ENCODE data around the gene CHTF18. TPM values are rescaled to one million over a fixed set of nuclear protein-coding genes. Genes with fewer than 3 reads are reported as not detected.
"Not testable (repeated sequence)": the region's sequence is repeated elsewhere in the genome, so short reads cannot be mapped to it uniquely, and the experiment has no call there.

The CHTF18 gene
- total and polyA plus RNA-seq, 10 donors = 8.9 to 55.0 (median 26.0) TPM

GRCh38 chr16:819336-820043 is 31.1 kb downstream of the CHTF18 start:
- H3K4me3 ChIP-seq = no peak overlapping the region
- peaks cover 0 to 100% (median 43%) of the 10 kb centered on the region in 7 donors for H3K27me3 ChIP-seq (replicated peaks in 1 of 7)
- intact Hi-C loops (cut with DNase I; ENCODE audit: low total_unique reads) = loop anchor here (10.0 kb wide), 1 partner anchor 155 kb away; the partner anchor contains the start of gene LMF1
- H3K4me1 ChIP-seq = peaks cover 0 to 7% (median 0%) of the 10 kb centered on the region in 6 donors
- WGBS, 5 donors = 13 to 47% (median 23%) methylated on average over 22 to 23 of the region's 23 CpGs
- H3K36me3 ChIP-seq = no peaks in the 10 kb centered on the region
- DNase-seq = no peak
- H3K9me3 ChIP-seq = no peaks in the 10 kb centered on the region
- TF ChIP-seq CTCF (IDR thresholded peaks at IDR 0.05 in 8 of 11, conservative IDR thresholded peaks at IDR 0.05 in 3 of 11) (no peak), POLR2AphosphoS5 (IDR thresholded peaks at IDR 0.05) (no peak), POLR2A (IDR thresholded peaks at IDR 0.05) (no peak)
- H3K27ac ChIP-seq = no peak overlapping the region

DNA sequence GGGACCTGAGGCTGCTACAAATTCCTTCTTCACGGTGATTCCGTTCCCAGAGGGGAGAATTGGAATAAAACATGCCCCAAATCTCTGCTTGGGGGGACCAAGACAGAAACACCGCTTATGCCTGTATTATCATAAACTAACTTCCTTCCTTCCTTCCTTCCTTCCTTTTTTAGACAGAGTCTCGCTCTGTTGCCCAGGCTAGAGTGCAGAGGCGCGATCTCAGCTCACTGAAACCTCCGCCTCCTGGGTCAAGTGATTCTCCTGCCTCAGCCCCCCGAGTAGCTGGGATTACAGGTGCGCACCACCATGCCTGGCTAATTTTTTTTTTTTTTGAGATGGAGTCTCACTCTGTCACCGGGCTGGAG is 31.6 kb downstream of the CHTF18 start:
- Histone ChIP-seq H3K27me3 (replicated peaks in 1 of 7) (peaks cover 0 to 100% (median 43%) of the 10 kb centered on the region in 7 donors), H3K4me1 (peaks cover 0 to 12% (median 1%) of the 10 kb centered on the region in 6 donors)
- H3K4me3 ChIP-seq; intact Hi-C loops (cut with DNase I; ENCODE audit: low total_unique reads); H3K36me3 ChIP-seq; H3K9me3 ChIP-seq; H3K27ac ChIP-seq; DNase-seq: not testable (repeated sequence)
- 29 to 50% (median 35%) methylated on average over 10 of the region's 10 CpGs for WGBS, 5 donors

- WGBS, 5 donors = 88 to 93% (median 91%) methylated on average over 12 of the region's 12 CpGs
- peaks cover 0 to 100% (median 43%) of the 10 kb centered on the region in 7 donors for H3K27me3 ChIP-seq (replicated peaks in 1 of 7)
- peaks cover 0 to 20% (median 6%) of the 10 kb centered on the region in 6 donors for H3K4me1 ChIP-seq
- intact Hi-C loops (cut with DNase I; ENCODE audit: low total_unique reads) = no loop called here
- TF ChIP-seq POLR2A (IDR thresholded peaks at IDR 0.05) (no peak), POLR2AphosphoS5 (IDR thresholded peaks at IDR 0.05) (no peak), CTCF (IDR thresholded peaks at IDR 0.05 in 8 of 11, conservative IDR thresholded peaks at IDR 0.05 in 3 of 11) (no peak)
- H3K27ac ChIP-seq = no peak overlapping the region
- H3K4me3 ChIP-seq = no peak overlapping the region
- no peaks in the 10 kb centered on the region for H3K36me3 ChIP-seq
- DNase-seq = no peak
- H3K9me3 ChIP-seq = no peaks in the 10 kb centered on the region
These were observed 32.3 kb downstream of the CHTF18 start for GRCh38 chr16:820748-821147.

DNA sequence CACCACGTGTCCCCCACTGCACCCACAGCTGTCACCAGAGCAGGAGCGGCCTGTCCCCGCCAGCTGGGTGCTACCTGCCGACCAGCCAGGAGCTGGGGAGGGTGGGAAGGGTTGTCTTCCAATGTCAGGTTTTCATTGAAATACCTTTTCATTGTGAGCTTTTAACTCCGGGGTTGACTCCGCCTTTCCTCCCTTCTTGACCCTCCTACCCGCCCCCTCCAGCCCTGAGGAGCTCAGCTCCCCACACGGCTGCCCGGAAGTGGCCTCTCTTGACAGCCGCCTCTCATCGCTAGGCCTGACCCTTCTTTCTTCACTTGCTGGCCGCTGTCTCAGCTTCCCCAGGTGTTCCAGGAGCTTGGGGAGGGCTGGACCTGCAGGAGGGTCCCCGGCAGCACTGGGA is 33.3 kb downstream of the CHTF18 start:
- TF ChIP-seq CTCF (IDR thresholded peaks at IDR 0.05 in 8 of 11, conservative IDR thresholded peaks at IDR 0.05 in 3 of 11) (no peak), POLR2A (IDR thresholded peaks at IDR 0.05) (no peak), POLR2AphosphoS5 (IDR thresholded peaks at IDR 0.05) (no peak)

More for the DNA sequence above, 33.3 kb downstream of the CHTF18 start:
- Histone ChIP-seq H3K27ac (no peak overlapping the region), H3K36me3 (no peaks in the 10 kb centered on the region), H3K9me3 (no peaks in the 10 kb centered on the region), H3K27me3 (replicated peaks in 1 of 7) (peaks cover 0 to 96% (median 34%) of the 10 kb centered on the region in 7 donors), H3K4me1 (peaks cover 0 to 20% (median 6%) of the 10 kb centered on the region in 6 donors), H3K4me3 (no peak overlapping the region)
- DNase-seq = no peak
- intact Hi-C loops (cut with DNase I; ENCODE audit: low total_unique reads) = no loop called here
- WGBS, 5 donors = 70 to 77% (median 75%) methylated on average over 13 of the region's 13 CpGs
